Hepatocyte (in vitro differentiated cells): Measurements from ENCODE around the gene MATR3.

Source experiments
- EZH2 ChIP-seq: fragments of 200-600 bp; sonication (generic); IDR thresholded peaks from 2 replicates; pipeline ENCODE4 v1.6.1; 2016; ENCODE audit warnings: antibody characterized with exemption, mild to moderate bottlenecking, borderline replicate concordance
- TF ChIP-seq, protein P1 (sequence below): fragments of 200-600 bp; sonication (generic); IDR thresholded peaks from 2 replicates; pipeline ENCODE4 v1.5.1; 2016; ENCODE audit warnings: antibody characterized with exemption, mild to moderate bottlenecking; ENCODE audit not compliant: poor library complexity

DNA sequence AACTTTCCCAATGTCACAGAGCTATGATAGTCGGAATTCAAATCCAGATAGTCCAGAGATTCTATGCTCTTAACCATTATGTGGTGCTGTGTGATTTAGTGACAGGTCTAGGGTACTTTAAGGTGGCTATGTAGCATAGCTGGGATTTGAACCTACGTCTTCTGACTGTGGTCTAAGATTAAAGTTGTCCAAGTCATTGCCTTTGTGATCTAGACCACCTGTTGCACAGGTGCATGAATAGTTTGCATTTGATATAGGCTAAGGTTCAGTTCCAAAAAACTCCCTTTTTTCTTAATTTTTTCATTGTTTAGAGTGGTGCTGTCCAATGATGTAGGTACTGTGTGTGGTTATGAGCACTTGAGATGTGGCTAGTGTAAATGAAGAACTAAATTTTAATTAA is 50.6 kb downstream of the MATR3 start:
- TF ChIP-seq, protein P1, sequence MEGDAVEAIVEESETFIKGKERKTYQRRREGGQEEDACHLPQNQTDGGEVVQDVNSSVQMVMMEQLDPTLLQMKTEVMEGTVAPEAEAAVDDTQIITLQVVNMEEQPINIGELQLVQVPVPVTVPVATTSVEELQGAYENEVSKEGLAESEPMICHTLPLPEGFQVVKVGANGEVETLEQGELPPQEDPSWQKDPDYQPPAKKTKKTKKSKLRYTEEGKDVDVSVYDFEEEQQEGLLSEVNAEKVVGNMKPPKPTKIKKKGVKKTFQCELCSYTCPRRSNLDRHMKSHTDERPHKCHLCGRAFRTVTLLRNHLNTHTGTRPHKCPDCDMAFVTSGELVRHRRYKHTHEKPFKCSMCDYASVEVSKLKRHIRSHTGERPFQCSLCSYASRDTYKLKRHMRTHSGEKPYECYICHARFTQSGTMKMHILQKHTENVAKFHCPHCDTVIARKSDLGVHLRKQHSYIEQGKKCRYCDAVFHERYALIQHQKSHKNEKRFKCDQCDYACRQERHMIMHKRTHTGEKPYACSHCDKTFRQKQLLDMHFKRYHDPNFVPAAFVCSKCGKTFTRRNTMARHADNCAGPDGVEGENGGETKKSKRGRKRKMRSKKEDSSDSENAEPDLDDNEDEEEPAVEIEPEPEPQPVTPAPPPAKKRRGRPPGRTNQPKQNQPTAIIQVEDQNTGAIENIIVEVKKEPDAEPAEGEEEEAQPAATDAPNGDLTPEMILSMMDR, result no peak
- no peak for TF ChIP-seq EZH2
